Large intestine (tissue), 3 donors: Measurements from ENCODE around the gene HSD17B11. TPM values are rescaled to one million over a fixed set of nuclear protein-coding genes. Genes with fewer than 3 reads are reported as not detected.
"Not testable (repeated sequence)": the region's sequence is repeated elsewhere in the genome, so short reads cannot be mapped to it uniquely, and the experiment has no call there.

Experiments
- DNase-seq, 2 donors: peaks; one replicate each; pipeline versions ENCODE4 v3.0.0 to v3.0.0-alpha.2; 2013
- H3K27ac ChIP-seq: one replicate; pipeline ENCODE4 v1.5.1; 2013; ENCODE audit warnings: low read length
- H3K27me3 ChIP-seq: 2 replicates; pipeline ENCODE4 v1.6.1; 2013; ENCODE audit warnings: low read length; ENCODE audit not compliant: control insufficient read depth, insufficient read depth
- H3K36me3 ChIP-seq: 2 replicates; pipeline ENCODE4 v1.6.1; 2013; ENCODE audit warnings: low read length; ENCODE audit not compliant: control insufficient read depth, insufficient read depth
- H3K4me1 ChIP-seq: one replicate; pipeline ENCODE4 v1.6.1; 2013; ENCODE audit warnings: low read length; ENCODE audit not compliant: control insufficient read depth, insufficient read depth
- H3K4me3 ChIP-seq: one replicate; pipeline ENCODE4 v1.5.1; 2013; ENCODE audit warnings: low read length
- H3K9me3 ChIP-seq: one replicate; pipeline ENCODE4 v1.6.1; 2013; ENCODE audit warnings: mild to moderate bottlenecking, low read depth, low read length, moderate library complexity; ENCODE audit not compliant: control insufficient read depth
- WGBS: methylation state at CpG from one replicate; pipeline ENCODE4 v1.1.5; 2013; ENCODE audit warnings: low lambda C conversion rate; ENCODE audit not compliant: insufficient coverage; 5-methylcytosine and 5-hydroxymethylcytosine counted together
- polyA plus RNA-seq: library from polyadenylated mRNA; unstranded; fragments of 120-200 nt; gene quantifications from one replicate; pipeline ENCODE4 v1.2.1, GENCODE V29; 2013

The HSD17B11 gene
- polyA plus RNA-seq, 1 donor, result 235 TPM

- not testable (repeated sequence) for H3K4me1 ChIP-seq, H3K27me3 ChIP-seq, H3K27ac ChIP-seq, H3K36me3 ChIP-seq, H3K9me3 ChIP-seq, DNase-seq, H3K4me3 ChIP-seq
- 93% methylated on average over 4 of the region's 7 CpGs for WGBS
Observed at GRCh38 chr4:87293889-87294288, 97.1 kb downstream of the HSD17B11 start.

GRCh38 chr4:87286970-87287369 lies 104.0 kb downstream of the HSD17B11 start:
- Histone ChIP-seq H3K4me3 (no peak overlapping the region), H3K27ac (no peak overlapping the region), H3K9me3 (peaks cover 4% of the 10 kb centered on the region), H3K4me1 (no peaks in the 10 kb centered on the region), H3K27me3 (no peaks in the 10 kb centered on the region), H3K36me3 (no peaks in the 10 kb centered on the region)
- no peak for DNase-seq
- WGBS, result no CpG with 5 or more reads among the region's 1 CpG

Other genes with a start within 250 kb of the HSD17B11 start
- 15.9 TPM for gene KLHL8, start 170.6 kb downstream of the HSD17B11 start, polyA plus RNA-seq
- 0.49 TPM for gene HSD17B13, start 68.3 kb downstream of the HSD17B11 start, polyA plus RNA-seq
- 71.8 TPM for gene NUDT9, start 31.4 kb upstream of the HSD17B11 start, polyA plus RNA-seq
- 154 TPM for gene SPARCL1, start 138.2 kb upstream of the HSD17B11 start, polyA plus RNA-seq
- 0.01 TPM for gene DSPP, start 217.3 kb upstream of the HSD17B11 start, polyA plus RNA-seq